WTC11 (cell line): ENCODE measurements around the gene GSS.

Experiments
- FOXP1 ChIP-seq: sonication (generic); formaldehyde crosslinking; IDR thresholded peaks from 2 replicates; pipeline ENCODE4 v1.8.0; 2022; ENCODE audit warnings: missing genetic modification reagents, mild to moderate bottlenecking, moderate library complexity, borderline replicate concordance
- TP53 ChIP-seq: sonication (generic); formaldehyde crosslinking; IDR thresholded peaks from 2 replicates; pipeline ENCODE4 v1.8.1; 2023; ENCODE audit warnings: mild to moderate bottlenecking, missing genetic modification reagents

GRCh38 chr20:34941226-34941625, 14.4 kb downstream of the GSS start:
- TF ChIP-seq FOXP1 (CRISPR knock-in tag) (no peak), TP53 (CRISPR knock-in tag) (no peak)
